ENCODE data around the gene GPN3. TPM values are rescaled to one million over a fixed set of nuclear protein-coding genes. Genes with fewer than 3 reads are reported as not detected.
"Not testable (repeated sequence)": the region's sequence is repeated elsewhere in the genome, so short reads cannot be mapped to it uniquely, and the experiment has no call there.

The GPN3 gene
- total and polyA plus RNA-seq, 2 of the 8 experiments (the other 6 are each of a cell fraction or from before 2014, with no cell fraction given), result 49.7 to 52.9 TPM

GRCh38 chr12:110405126-110405662 is 62.9 kb downstream of the GPN3 start:
- H3K27ac ChIP-seq (ENCODE audit: low read depth, low read length); FAIRE-seq; H2AK5ac ChIP-seq (ENCODE audit: low read depth, low read length); H3K27me3 ChIP-seq (replicated peaks in 1 of 4; ENCODE audit: control insufficient read depth in 3 of 4, extremely low read depth in 1 of 4, insufficient read depth in 3 of 4, low read length in 3 of 4); H2BK20ac ChIP-seq (ENCODE audit: low read length); H3K9ac ChIP-seq (replicated peaks in 1 of 4; ENCODE audit: extremely low read depth in 1 of 4, low read depth in 3 of 4, low read length in 3 of 4); H3K4me1 ChIP-seq (replicated peaks in 1 of 4; ENCODE audit: control insufficient read depth in 3 of 4, insufficient read depth in 4 of 4, low read length in 3 of 4); H2BK15ac ChIP-seq (ENCODE audit: low read length); H4K20me1 ChIP-seq (replicated peaks in 1 of 2; ENCODE audit: control insufficient read depth in 1 of 2, insufficient read depth in 2 of 2, low read length in 2 of 2); H3K4me3 ChIP-seq (ENCODE audit: extremely low read depth in 1 of 4, insufficient read depth in 2 of 4, low read depth in 3 of 4, low read length in 4 of 4); H4K5ac ChIP-seq (ENCODE audit: insufficient read length, low read depth, low read length); H3K4ac ChIP-seq (replicated peaks; ENCODE audit: insufficient read length, low read depth, low read length); H3K79me1 ChIP-seq (ENCODE audit: low read depth, low read length); H3K23ac ChIP-seq (ENCODE audit: insufficient read length); H3K56ac ChIP-seq (replicated peaks; ENCODE audit: insufficient read length, low read depth, low read length); H2BK12ac ChIP-seq (ENCODE audit: low read depth, low read length); H2BK120ac ChIP-seq (replicated peaks; ENCODE audit: low read depth, low read length); H3K4me2 ChIP-seq (ENCODE audit: insufficient read depth in 1 of 2, low read depth in 2 of 2, low read length in 2 of 2); H3K23me2 ChIP-seq (ENCODE audit: low read depth, low read length); H2BK5ac ChIP-seq (ENCODE audit: low read depth, low read length); H4K91ac ChIP-seq (replicated peaks; ENCODE audit: insufficient read length, low read length); DNase-seq (ENCODE audit: low read depth in 1 of 2, low spot score in 2 of 2); H3K9me3 ChIP-seq (ENCODE audit: insufficient read depth in 2 of 2, low read depth in 1 of 2, low read length in 1 of 2); H3K18ac ChIP-seq (ENCODE audit: extremely low read depth, low read length); H3K14ac ChIP-seq (ENCODE audit: insufficient read length); H4K8ac ChIP-seq (ENCODE audit: extremely low read depth, insufficient read depth, low read length); H2AFZ ChIP-seq (ENCODE audit: low read length): not testable (repeated sequence)
- CTCF ChIA-PET (ENCODE audit: partially characterized antibody), result interaction anchor here (0.8 to 3.3 kb wide), 2 partner anchors 16 to 26 kb away, joined by 3 to 12 read pairs; no protein-coding TSS in a partner anchor
- POLR2A ChIA-PET (ENCODE audit: partially characterized antibody), result interaction anchor here (1.0 to 1.1 kb wide), 3 partner anchors 20 to 63 kb away, joined by 3 to 6 read pairs (median 3); partner anchors contain the start of genes FAM216A and GPN3
- WGBS, 2 experiments (ENCODE audit: extremely low coverage in 1 of 2, insufficient coverage in 1 of 2, insufficient read length in 1 of 2, insufficient replicate concordance in 2 of 2, low coverage in 1 of 2, low lambda C conversion rate in 2 of 2, missing lambda C conversion rate in 1 of 2), result 91 to 100% methylated on average over 4 to 16 of the region's 16 CpGs
- peaks cover 4 to 12% (median 11%) of the 10 kb centered on the region in 4 experiments; a peak in 6 of 8 replicates for H3K36me3 ChIP-seq (ENCODE audit: control insufficient read depth in 2 of 4, insufficient read depth in 4 of 4, low read length in 3 of 4)
- H3K79me2 ChIP-seq (ENCODE audit: control insufficient read depth in 1 of 2, insufficient read depth in 2 of 2, low read length in 2 of 2), result peaks cover 26 to 32% of the 10 kb centered on the region in 2 experiments

Data from H1 (cell line).